ENCODE data around the gene NECTIN1.

NECTIN1 gene

GRCh38 chr11:119764108-119764868, 35.3 kb upstream of the NECTIN1 start:
- DNase-seq (ENCODE audit: low read depth, low spot score), result no peak
- H3K4me3 ChIP-seq (ENCODE audit: low read depth, low read length), result no peak overlapping the region
- POLR2A ChIA-PET, result no interaction called here
- CTCF ChIA-PET, result interaction anchor here (0.8 to 8.9 kb wide), 2 partner anchors 12 to 36 kb away, joined by 3 to 56 read pairs; partner anchors contain the start of gene NECTIN1
- TF ChIP-seq CTCF (IDR thresholded peaks at IDR 0.05; ENCODE audit: insufficient read depth, low read length, missing control alignments), result no peak

- CTCF ChIA-PET, result interaction anchor here (8.9 kb wide), 1 partner anchor 35 kb away, joined by 56 read pairs; the partner anchor contains the start of gene NECTIN1
- H3K4me3 ChIP-seq (ENCODE audit: low read depth, low read length), result no peak overlapping the region
- no peak for TF ChIP-seq CTCF (IDR thresholded peaks at IDR 0.05; ENCODE audit: insufficient read depth, low read length, missing control alignments)
Observed at GRCh38 chr11:119763071-119763728, 34.2 kb upstream of the NECTIN1 start.

GRCh38 chr11:119759747-119760412, 30.9 kb upstream of the NECTIN1 start:
- ChIA-PET POLR2A (no interaction called here), CTCF (interaction anchor here (0.9 to 8.9 kb wide), 6 partner anchors 10 to 348 kb away, joined by 3 to 56 read pairs (median 4); partner anchors contain the start of gene NECTIN1)
- no peak overlapping the region for H3K4me3 ChIP-seq (ENCODE audit: low read depth, low read length)
- DNase-seq (ENCODE audit: low read depth, low spot score), result no peak
- no peak for TF ChIP-seq CTCF (IDR thresholded peaks at IDR 0.05; ENCODE audit: insufficient read depth, low read length, missing control alignments)

More at GRCh38 chr11:119763071-119763728, 34.2 kb upstream of the NECTIN1 start:
- no peak for DNase-seq (ENCODE audit: low read depth, low spot score)
- POLR2A ChIA-PET, result no interaction called here

- POLR2A ChIA-PET, result no interaction called here
- CTCF ChIA-PET, result interaction anchor here (0.9 to 8.9 kb wide), 7 partner anchors 9 to 349 kb away, joined by 3 to 56 read pairs (median 4); partner anchors contain the start of gene NECTIN1
- H3K4me3 ChIP-seq (ENCODE audit: low read depth, low read length), result no peak overlapping the region
- DNase-seq (ENCODE audit: low read depth, low spot score), result no peak
- TF ChIP-seq CTCF (IDR thresholded peaks at IDR 0.05; ENCODE audit: insufficient read depth, low read length, missing control alignments), result no peak
Observed at GRCh38 chr11:119759324-119759723, 30.3 kb upstream of the NECTIN1 start.

- DNase-seq (ENCODE audit: low read depth, low spot score), result no peak
- H3K4me3 ChIP-seq (ENCODE audit: low read depth, low read length), result no peak overlapping the region
- TF ChIP-seq CTCF (IDR thresholded peaks at IDR 0.05; ENCODE audit: insufficient read depth, low read length, missing control alignments), result no peak
- ChIA-PET POLR2A (interaction anchor here (0.7 to 1.3 kb wide), 2 partner anchors 19 to 35 kb away, joined by 3 to 4 read pairs; no protein-coding TSS in a partner anchor), CTCF (interaction anchor here (1.0 to 8.9 kb wide), 4 partner anchors 16 to 350 kb away, joined by 4 to 56 read pairs (median 6); partner anchors contain the start of gene NECTIN1)
Observed at GRCh38 chr11:119758291-119758690, 29.3 kb upstream of the NECTIN1 start.
